GM19193 (cell line): Measurements from ENCODE around the gene DCLK1.

ENCODE experiments used
- POLR2A ChIP-seq: IDR thresholded peaks from 4 replicates; pipeline ENCODE4 v1.6.1; 2011; ENCODE audit not compliant: insufficient read depth, insufficient read length; ENCODE audit errors: extremely low read depth

DCLK1 gene

DNA sequence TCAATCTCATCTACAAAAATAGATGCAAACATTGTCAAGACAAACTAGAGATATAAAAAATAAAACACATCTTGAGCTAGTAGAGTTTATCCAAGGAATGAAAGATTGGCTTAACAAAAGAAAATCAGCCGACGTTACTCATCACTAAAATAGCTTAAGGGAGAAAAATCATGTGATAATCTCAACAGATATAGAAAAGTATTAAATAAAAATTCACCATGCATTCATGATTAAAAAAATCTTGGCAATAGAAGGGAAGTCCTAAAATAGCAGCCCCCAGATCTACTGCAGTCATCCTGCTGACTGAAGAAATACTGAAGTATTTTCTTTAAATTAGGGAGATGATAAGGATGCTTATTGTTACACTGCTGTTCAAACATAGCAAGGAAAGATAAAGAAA is 12.6 kb upstream of the DCLK1 start:
- TF ChIP-seq POLR2A: no peak

DNA sequence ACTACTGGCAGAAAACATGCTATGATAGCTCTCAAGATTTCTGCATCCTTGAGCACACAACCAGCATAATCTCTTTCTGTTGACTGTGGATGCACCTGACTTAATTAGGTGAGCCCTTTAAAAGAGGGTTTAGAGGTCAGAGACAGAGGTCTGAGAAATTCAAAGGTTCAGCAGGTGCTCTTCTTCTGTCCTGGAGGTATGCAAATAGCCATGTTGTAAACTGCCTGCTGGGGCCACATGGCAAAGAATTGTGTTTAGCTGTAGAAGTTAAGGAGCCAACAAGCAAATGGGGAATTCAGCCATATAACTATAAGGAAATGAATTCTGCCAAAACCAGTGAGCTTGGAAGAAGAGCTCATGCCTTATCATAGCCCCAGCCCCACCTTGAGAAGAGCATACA is 11.6 kb upstream of the DCLK1 start:
- TF ChIP-seq POLR2A: no peak

DNA sequence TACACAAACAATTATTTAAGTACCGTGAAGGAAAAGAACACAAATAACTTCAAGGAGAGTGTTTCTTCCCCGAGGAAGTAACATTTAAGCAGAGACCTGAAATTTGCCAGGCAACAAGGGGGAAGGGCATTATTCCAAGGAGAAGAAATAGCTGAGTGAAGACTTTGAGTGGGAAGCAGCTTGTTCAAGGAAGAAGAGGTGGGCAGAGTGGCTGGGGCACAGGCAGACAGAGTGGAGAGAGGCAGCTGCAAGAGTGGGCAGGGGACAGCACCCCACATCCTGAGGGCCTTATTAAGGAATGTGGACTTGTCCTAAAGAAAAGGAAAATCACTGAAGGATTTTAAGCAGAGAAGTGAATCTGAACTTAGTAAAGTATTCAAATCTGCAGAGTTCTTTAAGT is 4.7 kb upstream of the DCLK1 start:
- TF ChIP-seq POLR2A: no peak

DNA sequence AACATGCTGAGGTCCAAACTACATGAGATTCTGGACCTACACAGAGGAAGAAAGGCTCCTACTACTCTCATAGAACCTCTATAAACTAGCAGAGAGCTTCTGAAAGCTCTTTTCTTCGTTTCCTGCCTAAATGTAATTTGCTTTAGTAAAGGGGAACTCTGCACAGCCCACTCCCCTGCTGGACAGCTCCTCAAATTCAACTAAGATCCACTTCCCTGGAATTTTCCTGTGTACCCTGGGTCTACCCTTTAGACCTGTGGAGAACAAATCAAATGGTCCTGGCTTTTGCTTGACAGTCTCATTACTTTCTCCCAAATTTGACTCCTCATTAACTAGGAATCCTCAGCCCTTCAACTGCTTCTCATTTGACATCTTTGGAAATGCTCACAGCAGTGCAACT is 3.5 kb upstream of the DCLK1 start:
- no peak for TF ChIP-seq POLR2A

DNA sequence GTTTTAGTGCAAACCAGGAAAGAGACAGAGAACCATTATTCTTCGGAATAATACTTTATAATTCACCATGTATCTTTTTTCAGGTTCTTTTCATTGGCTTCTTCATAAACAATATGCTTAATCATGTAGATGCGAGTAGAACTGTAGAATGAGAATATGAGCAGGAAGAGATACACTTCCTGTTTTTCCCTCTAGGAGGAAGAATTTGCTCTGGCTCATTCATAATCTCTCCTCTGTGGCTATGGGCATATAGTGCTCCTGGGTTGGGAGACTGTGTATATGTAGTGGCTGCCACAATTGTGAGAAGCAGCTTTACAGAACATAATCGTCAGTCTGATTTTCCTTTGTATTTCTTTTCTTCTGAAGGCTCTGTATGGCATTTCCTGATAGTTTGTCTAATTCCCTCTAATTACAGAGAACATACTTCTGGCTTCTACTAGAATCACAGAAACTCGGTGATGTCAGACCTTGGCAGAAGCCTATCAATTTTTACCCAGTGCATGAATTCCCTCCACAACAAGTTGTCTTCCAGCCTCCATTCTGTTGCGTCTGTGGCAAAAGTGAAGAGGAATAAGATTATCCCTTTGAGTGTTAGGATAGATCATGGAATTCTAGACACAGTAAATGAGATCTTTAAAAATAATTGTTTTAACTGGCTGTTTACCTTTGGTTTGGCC is 2.9 kb upstream of the DCLK1 start:
- no peak for TF ChIP-seq POLR2A

DNA sequence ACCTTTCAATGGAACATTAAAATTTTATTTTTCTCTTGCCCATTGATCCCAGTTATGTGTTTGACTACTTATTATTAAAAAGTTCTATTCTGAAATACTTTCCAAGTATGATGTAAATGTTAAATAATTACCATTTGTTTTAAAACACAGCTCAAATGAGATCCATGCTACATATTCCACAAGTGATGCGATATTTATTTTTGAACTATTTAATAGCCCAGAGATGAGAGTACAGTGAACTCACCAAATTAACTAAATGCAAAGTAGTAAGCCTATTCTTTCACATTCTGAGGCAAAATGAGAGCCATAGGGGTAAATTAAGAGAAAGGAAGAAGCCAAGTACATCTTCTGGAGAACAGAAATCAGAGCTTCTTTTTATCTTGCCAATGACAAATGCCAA is 1.2 kb upstream of the DCLK1 start:
- no peak for TF ChIP-seq POLR2A

DNA sequence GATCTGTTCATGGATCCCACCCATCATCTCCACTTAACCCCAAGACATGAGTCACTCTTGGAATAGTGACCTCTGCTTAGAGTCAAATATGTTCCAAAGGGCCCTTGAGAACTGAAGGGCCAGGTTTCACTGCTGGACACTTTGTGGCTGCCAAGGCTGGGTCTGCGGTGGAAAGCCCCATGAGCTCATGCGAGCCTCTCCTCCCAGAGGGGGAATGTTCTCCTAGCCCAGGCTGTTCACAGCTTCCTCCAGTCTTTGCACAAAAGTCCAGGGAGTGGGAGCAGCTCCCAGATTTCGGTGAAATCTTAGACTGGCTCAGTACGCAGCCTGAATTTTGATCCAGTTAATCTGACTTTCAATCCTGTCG is 732 bp upstream of the DCLK1 start:
- no peak for TF ChIP-seq POLR2A

DNA sequence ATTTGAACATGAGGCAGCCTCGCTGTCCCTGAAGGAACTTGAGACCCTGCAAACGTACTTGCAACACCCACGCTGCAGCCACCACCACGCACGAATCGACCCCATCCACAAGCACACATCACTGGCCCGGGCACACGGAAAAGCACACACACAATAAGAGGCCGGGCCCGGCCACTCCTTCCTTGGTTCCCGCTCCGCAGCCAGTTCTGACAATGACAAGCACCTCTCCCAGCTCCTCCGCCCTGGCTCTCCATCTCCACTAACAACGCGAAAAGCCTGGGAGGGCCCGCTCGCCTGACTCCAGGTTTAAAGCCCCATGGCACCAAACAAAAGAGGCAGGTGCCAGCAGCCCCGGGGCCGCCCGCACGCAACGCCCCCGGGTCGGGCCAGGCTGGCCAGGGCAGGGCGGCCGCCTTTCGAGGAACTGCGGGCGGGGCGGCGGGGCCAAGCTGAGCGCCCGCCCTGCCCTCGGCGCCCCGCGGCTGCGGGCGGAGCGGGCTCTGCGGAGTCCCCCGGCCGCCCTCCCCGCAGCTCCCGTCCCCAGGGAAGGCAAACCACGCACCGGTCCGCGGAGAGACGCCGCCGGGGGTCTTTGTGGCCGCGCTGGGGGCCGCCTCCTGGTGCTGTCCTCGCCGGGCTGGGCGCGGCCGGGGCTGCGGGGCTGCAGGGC is 495 bp downstream of the DCLK1 start:
- TF ChIP-seq POLR2A: no peak

DNA sequence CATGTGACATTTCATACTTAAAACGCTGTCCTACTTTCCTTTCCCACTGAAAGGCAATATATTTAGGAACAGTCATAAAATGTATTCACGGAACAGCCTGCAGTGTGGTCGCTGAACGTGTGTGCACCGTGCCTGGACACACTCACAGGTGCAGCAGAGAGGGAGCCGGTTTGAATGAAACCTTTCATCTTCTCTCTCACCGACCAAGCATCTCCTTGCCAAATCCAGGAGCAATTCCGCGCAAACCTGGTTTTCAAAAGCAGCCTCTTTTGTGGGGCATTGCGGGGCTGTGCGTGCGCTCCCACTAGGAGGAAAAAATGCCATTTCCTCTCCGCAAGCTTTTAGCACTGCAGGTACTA is 1.0 kb downstream of the DCLK1 start:
- TF ChIP-seq POLR2A: no peak

DNA sequence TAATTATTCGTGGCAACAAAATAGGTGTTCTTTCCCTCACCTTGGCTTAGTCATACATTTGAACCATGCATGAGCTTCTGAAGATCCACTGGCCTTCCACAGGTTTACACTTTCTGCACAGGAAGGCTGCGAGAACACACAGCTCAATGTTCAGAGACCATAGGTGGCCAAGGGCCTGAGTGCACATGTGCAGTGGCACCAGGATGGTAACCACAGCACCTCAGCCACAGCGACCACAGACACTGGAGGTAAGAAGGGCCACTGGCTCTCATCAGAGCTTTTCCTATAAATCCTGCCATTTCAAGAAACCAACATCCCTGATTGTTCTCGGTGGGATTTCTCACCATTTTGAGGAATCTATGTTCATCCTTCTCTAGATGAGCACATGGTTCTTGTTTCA is 1.6 kb downstream of the DCLK1 start:
- no peak for TF ChIP-seq POLR2A

DNA sequence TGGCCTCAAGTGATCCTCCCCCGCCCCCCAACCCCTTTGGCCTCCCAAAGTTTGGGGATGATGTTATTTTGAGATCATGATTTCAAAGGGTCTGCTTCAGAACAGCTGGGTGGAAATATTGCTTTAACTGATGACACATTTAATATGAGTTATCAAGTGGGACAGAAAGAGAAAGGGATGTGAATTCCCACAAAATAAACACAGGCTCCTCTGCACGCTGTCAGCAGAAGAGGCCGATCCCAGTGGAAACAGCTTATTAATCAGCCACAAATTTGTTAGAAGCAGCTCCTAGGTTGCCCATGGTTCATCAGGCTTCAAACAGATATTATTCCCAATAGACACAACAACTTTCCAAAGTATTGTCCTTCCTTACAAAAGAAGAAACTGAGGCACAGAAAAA is 4.7 kb downstream of the DCLK1 start:
- no peak for TF ChIP-seq POLR2A

DNA sequence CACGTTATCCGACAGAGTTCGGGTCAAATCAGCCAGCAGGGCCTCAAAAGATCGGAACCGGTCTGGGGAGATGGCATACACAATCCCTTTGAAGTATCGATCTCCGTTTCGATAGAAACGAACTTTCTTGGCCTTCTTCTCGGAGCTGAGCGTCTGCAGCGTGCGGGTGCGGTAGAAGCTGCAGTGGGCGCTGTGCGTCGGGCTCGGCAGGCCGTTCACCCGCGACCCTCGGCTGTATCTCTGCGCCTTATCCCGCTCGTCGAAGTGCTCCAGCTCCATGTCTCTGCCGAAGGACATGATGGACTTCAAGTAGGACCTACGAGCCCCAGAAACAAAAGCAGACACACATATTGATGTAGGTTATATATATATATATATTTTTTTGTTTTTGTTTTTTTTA is 5.3 kb downstream of the DCLK1 start:
- TF ChIP-seq POLR2A: no peak

DNA sequence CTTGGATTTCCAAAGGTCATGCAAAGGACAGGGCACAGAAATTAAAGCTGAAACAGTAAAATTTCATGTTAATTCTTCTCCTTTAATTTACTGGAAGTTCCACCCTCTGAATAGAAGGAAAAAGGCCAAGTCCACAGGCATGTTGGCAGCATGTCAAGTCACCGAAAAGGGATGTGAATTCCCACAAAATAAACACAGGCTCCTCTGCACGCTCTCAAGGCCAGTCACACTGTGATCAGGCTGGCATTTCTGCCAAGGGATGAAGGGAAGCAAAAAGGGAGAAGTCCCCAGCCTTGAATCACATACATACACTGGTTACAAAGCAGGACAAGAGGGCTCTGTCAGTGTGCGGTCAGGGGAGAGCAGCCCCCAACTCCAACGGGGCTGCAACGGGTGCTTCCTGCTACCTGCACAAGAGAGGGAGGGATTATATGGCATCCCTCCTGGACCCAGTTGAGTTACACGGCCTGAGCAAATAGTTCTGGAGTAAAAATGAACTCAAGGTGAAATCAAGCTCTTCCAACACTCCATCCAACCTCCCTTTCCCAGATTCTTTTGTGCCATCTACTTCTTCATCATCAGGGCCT is 6.9 kb downstream of the DCLK1 start:
- TF ChIP-seq POLR2A: no peak

DNA sequence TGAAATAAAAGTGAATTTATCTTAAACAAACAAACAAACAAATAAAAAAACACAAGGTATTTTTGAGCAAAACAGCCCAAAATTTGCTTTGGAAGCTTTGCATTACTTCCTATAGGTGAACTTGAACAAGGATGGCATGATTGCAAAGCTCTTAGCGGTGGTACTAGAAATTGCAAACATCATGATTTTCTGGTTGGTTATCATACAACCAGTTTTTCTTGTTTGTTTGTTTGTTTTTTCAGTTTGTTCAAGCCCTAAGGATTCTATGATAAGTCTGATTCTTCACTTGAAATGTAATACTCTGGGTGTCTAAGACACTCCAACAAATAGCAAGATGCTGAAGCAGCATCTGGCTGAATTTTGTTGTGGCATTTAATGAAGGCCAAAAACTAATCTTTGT is 15.9 kb downstream of the DCLK1 start:
- no peak for TF ChIP-seq POLR2A

DNA sequence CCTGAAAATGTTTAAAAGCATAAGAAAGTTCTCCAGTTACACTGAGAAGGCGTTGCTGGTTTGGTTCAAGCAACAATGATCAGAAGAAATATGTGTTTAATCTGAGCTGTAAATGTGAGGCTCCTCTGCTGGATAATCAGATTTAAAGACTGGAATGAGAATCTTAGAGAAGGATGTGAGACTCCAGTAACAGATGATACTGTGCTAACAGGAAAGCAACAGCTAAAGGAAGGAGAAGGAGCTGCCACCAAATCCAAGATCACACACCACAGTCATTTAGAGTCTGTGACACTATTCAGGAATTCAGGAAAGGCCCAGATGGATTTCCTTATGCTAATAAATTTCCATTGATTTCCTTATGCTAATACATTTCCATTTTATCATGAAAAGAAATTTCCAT is 16.9 kb downstream of the DCLK1 start:
- no peak for TF ChIP-seq POLR2A

DNA sequence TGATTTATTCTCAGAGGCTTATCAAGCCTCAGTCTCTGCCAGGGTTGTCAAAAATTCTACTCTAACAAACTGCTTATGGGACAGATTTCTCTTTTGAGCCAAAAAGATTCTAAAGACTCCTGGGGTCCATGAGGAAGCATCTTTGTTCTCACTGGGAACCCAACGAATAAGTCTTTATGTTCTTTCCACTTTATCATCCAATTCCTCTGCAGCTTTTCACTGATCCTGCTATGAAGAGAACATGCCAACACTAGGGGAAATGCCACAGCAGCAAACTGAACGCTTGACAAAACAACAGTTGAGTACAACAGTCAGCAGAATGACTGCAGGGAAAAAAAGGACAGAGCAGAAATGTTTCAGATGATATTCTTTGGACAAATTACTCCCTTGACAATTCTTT is 22.2 kb downstream of the DCLK1 start:
- TF ChIP-seq POLR2A: no peak
